Measurements from ENCODE around the gene AUH.

AUH gene

DNA sequence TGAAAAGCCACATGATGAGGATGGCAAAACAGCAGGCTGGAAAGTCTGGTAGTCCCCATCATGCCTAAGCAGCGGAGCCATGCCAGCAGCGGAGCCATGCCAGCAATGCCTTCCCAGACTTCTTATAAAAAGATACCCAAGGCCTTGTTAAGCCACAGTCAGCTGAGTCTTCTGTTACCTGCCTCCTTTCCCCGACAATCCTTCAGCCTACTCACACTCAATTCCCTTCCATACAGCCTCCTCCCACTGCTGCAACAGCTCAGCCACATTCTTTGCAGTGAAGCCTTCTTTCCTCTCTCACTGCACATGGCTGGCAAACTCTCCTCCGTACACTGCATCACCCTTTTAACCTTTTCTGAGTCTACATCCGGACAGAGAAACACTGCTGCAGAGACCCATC lies 114.9 kb downstream of the AUH start:
- no peak for DNase-seq (ENCODE audit: low read depth)

GRCh38 chr9:91245431-91246313 lies 116.0 kb downstream of the AUH start:
- DNase-seq (ENCODE audit: low read depth) = peak; percentile 7

GRCh38 chr9:91243029-91243428 lies 118.7 kb downstream of the AUH start:
- no peak for DNase-seq (ENCODE audit: low read depth)

DNA sequence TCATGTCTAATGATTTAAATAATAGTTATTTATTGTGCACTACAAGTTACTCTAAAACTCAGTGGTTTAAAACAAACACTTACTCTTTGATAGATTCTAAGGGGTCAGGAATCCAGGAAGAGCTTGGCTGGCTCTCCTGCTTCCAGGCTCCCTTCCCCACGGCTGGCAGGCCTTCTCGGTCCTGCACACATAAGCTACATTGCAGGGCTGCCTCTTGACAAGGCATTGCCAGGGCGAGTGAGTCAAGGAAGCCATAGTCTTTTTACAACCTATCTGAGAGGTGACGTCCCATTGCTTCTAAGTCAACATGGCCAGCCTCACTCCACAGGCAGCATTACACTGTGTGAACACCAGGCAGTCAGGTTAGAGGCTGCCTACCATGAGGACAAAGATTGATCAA lies 119.8 kb downstream of the AUH start:
- no peak for DNase-seq (ENCODE audit: low read depth)

DNA sequence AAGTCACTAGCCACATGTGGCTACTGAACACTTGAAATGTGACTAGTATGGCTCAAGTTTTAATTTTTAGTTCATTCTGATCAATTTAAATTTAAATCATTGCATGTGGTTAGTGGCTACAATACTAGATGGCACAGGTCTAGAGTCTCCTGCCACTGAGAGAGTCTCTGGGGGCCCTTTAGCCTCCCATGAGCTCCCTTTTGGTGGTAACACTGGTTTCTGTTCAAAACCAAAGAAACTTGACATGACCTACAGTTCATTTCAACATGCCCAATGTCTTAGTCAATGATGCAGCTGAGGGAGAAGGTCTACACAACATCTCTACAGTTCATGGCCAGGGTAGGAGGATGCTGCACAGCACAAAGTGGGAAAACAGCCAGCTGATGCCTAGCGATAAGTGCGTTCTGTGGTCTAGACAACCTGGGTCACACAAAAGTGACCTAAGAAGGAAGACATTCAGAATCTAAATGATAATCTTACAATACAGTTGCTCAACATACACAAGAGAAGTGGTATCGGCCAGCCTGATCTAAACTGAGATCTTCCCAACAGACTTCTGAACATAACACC lies 121.0 kb downstream of the AUH start:
- no peak for DNase-seq (ENCODE audit: low read depth)

GRCh38 chr9:91239367-91240111 lies 122.2 kb downstream of the AUH start:
- no peak for DNase-seq (ENCODE audit: low read depth)

- DNase-seq (ENCODE audit: low read depth) = no peak
Observed at GRCh38 chr9:91234523-91234922, 127.2 kb downstream of the AUH start.

- DNase-seq (ENCODE audit: low read depth) = no peak
Observed at GRCh38 chr9:91231619-91232018, 130.1 kb downstream of the AUH start.

DNA sequence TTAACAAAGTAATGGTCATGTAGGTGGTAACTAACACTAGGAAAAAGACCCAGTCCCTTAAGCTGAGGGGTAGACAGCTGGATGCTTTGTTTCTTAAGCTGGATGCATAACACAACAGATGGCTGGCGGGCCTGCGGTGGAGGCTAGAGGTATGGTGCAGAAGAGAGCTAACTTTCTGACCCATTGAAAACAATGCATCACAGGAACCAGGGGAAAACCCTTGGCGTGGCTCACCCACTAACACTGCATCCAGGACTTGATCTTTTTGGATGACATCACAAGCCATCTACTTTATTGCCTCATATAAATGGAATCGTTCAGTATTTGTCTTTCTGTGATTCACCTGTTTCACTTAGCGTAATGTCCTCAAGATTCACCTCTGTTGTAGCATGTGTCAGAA lies 138.7 kb downstream of the AUH start:
- DNase-seq (ENCODE audit: low read depth) = no peak

GRCh38 chr9:91222457-91222856 lies 139.3 kb downstream of the AUH start:
- DNase-seq (ENCODE audit: low read depth) = no peak

DNA sequence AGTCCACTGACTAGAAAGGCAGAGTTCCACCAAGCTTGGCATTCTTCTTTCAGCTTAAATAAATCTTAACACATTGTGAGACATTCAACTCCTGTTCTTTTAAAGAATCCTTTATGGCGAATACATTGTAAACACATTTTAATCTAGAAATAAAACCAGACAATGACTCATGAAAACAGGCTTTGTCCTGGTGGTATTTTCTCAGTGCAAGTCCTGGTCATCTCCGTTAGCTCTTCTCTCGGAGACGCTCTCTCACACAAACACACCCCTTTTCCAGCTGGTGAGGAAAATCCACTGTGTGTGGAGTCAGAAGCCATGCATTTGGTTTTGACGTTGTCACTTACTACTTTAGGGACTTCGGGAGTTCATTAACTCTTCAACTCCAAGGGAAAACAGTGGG lies 140.4 kb downstream of the AUH start:
- DNase-seq (ENCODE audit: low read depth) = no peak

- DNase-seq (ENCODE audit: low read depth) = no peak
Observed at GRCh38 chr9:91220491-91221135, 141.1 kb downstream of the AUH start.

GRCh38 chr9:91220021-91220420 lies 141.7 kb downstream of the AUH start:
- no peak for DNase-seq (ENCODE audit: low read depth)

- DNase-seq (ENCODE audit: low read depth) = no peak
Observed at GRCh38 chr9:91219557-91219956, 142.2 kb downstream of the AUH start.

GRCh38 chr9:91217388-91217787 lies 144.3 kb downstream of the AUH start:
- no peak for DNase-seq (ENCODE audit: low read depth)

DNA sequence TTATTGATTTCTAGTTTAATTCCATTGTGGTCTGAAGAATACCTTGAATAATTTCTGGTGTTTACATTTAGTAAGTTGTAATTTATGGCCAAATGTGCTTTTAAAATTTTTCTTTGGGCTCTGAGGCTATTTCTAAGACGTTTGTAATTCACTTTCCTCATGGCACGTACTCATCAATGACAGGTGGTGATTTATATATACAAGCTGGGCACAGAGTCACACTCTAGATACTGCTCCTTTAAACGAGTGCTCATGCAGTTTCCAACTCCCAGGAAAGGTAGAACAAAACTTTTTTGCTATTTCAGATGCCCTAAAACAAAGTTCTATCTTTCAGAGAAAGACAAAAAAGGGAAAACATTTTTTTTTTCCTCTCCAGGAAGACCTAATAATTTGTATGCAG lies 146.9 kb downstream of the AUH start:
- no peak for DNase-seq (ENCODE audit: low read depth)

DNA sequence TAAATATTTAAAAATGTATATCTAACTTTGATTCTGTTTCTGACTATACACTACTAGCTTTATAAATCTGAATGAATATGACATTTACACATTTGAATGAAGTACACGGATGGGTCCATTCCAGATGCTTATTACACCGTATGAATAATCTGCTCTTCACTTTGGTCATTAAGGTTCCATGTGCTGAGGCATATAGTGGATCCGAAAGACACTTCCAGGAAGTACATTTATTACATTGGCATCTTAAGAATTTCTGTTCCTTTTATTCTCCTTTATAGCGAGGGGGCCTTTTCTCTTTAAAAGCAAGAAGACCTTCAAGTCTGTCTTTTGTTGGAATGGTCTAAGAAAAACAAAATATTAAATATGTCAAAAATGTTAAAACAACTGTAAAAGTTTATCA lies 147.6 kb downstream of the AUH start:
- no peak for DNase-seq (ENCODE audit: low read depth)

DNA sequence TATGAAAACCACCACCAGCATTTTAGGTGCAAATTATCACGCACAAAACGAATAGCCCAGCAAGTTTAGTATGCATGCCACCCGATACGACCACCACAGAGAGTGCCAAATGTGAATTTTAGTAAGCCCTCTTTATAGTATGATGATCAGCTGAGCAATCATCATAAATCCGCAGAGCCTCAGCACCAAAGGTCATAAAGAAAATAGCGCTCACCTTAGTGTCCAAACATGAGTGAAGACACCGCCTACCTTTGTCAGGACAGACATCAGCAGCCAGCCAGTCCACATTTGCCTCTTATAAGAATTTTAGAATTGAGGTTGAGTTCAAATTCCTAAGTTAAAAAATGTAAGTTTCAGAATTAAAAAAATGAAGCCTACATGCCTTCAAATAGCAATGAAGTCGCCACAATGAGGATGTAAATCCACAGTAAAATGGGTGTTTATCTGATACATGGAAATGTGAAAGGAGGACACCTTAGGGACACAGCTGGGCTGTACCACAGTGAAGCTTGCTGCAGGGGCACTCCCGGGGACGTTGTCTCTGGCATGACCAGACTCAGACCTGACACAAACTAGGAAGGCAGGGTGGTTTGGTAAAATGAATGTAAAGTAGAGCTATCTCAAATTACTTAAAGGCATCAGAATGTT lies 149.0 kb downstream of the AUH start:
- no peak for DNase-seq (ENCODE audit: low read depth)

DNA sequence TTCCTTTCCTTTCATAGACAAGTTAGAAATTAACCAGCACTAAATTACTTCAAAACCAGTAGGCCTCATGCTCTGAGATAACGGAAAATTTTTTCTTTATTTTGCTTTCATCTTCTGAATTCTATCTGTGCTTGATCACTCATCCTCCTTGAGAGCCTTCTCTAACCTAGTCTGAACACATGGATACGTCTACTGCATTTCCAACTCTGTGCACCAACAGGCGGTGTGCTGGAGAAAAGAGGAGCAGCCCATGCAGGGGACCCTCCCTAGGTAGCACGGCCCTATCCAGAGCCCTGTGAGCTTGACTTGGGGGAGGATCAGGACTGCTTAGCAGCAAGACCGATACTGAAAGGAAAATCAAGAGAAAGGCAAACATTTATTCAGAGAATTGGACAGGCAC lies 149.8 kb downstream of the AUH start:
- DNase-seq (ENCODE audit: low read depth) = no peak

- DNase-seq (ENCODE audit: low read depth) = no peak
Observed at GRCh38 chr9:91211414-91211813, 150.3 kb downstream of the AUH start.

DNA sequence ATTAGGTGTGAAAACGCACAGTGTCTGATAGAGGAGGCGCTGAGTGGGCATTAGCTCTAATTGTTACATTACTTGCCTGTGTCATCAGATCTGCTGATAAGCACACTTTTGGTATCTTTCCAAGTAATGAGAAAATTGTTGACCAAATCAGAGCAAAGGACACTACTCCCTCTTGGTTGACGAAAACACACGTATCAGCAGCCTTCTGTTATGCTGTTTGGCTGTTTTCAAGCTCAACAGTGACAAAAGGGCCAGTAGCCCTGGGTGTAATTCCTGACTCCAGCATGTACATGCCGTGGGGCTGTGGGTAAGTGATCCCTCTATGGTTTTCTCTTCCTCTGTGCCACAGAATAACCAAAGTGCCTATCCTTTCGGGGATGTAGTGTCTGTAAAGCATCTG lies 151.4 kb downstream of the AUH start:
- DNase-seq (ENCODE audit: low read depth) = no peak

GRCh38 chr9:91208837-91209236 lies 152.9 kb downstream of the AUH start:
- no peak for DNase-seq (ENCODE audit: low read depth)
